Caco-2 (cell line): ENCODE data around the gene PCAT7. TPM values are rescaled to one million over a fixed set of nuclear protein-coding genes. Genes with fewer than 3 reads are reported as not detected.
"Not testable (repeated sequence)": the region's sequence is repeated elsewhere in the genome, so short reads cannot be mapped to it uniquely, and the experiment has no call there.

Experiments
- BruUV-seq: library from RNA; stranded (reverse); fragments of 400-500 nt; replicated peaks from 2 replicates; lab custom pipeline; 2021; lab: Mats Ljungman, UMichigan
- CTCF ChIA-PET: fragments of 300-600 bp; sonication (Branson Sonifier 250); formaldehyde crosslinking; loops from one replicate; lab custom pipeline; 2022; ENCODE audit warnings: antibody characterized with exemption; lab: Charles Lee
- POLR2A ChIA-PET: fragments of 300-600 bp; sonication (Branson Sonifier 250); formaldehyde crosslinking; loops from one replicate; lab custom pipeline; 2022; ENCODE audit warnings: antibody characterized with exemption; lab: Charles Lee
- DNase-seq, 2 experiments: peaks; one replicate each; pipeline versions ENCODE4 v3.0.0 to v3.0.0-alpha.2; 2020 to 2022
- H3K27me3 ChIP-seq: replicated peaks from 2 replicates; pipeline ENCODE4 v1.6.0; 2011; ENCODE audit warnings: low read length; ENCODE audit not compliant: control insufficient read depth, insufficient read depth
- H3K36me3 ChIP-seq: 2 replicates; pipeline ENCODE4 v1.5.1; 2011; ENCODE audit warnings: low read length; ENCODE audit not compliant: control insufficient read depth, insufficient read depth
- H3K4me1 ChIP-seq: fragments of 250-450 bp; sonication (Bioruptor Pico); 2 replicates; pipeline ENCODE4 v1.5.1; 2020; ENCODE audit warnings: mild to moderate bottlenecking
- H3K4me3 ChIP-seq: 2 replicates; pipeline ENCODE4 v1.5.1; 2011; ENCODE audit warnings: low read depth, mild to moderate bottlenecking, control low read depth, low read length
- H3K9me3 ChIP-seq: fragments of 250-450 bp; sonication (Bioruptor Pico); 2 replicates; pipeline ENCODE4 v1.5.1; 2020; ENCODE audit warnings: mild to moderate bottlenecking, moderate library complexity
- H3K27ac Mint-ChIP-seq: one replicate; pipeline ENCODE4 v1.8.0; 2022; ENCODE audit warnings: mixed read lengths; ENCODE audit not compliant: unreplicated experiment
- H3K27me3 Mint-ChIP-seq: one replicate; pipeline ENCODE4 v1.8.0; 2022; ENCODE audit warnings: mixed read lengths; ENCODE audit not compliant: insufficient read depth, unreplicated experiment
- H3K36me3 Mint-ChIP-seq: one replicate; pipeline ENCODE4 v1.8.0; 2022; ENCODE audit warnings: mild to moderate bottlenecking, mixed read lengths; ENCODE audit not compliant: insufficient read depth, unreplicated experiment
- H3K4me1 Mint-ChIP-seq: one replicate; pipeline ENCODE4 v1.8.0; 2022; ENCODE audit warnings: low read depth, mixed read lengths; ENCODE audit not compliant: unreplicated experiment
- H3K4me3 Mint-ChIP-seq: one replicate; pipeline ENCODE4 v1.8.0; 2022; ENCODE audit warnings: mild to moderate bottlenecking, moderate library complexity, mixed read lengths; ENCODE audit not compliant: unreplicated experiment
- H3K9me3 Mint-ChIP-seq: one replicate; pipeline ENCODE4 v1.8.0; 2022; ENCODE audit warnings: mixed read lengths; ENCODE audit not compliant: unreplicated experiment
- CTCF ChIP-seq, 2 experiments: fragments of 200-600 bp in 1 of 2; IDR thresholded peaks; 1 replicate in 1 of 2; 2 replicates in 1 of 2; pipeline versions ENCODE4 v1.5.1 to v1.8.0; 2011 to 2022; ENCODE audit warnings: antibody characterized with exemption in 1 of 2, control low read depth in 1 of 2, inconsistent platforms in 1 of 2, low read depth in 1 of 2, low read length in 1 of 2, mild to moderate bottlenecking in 1 of 2, moderate library complexity in 1 of 2; ENCODE audit not compliant: insufficient read depth in 1 of 2, severe bottlenecking in 1 of 2, unreplicated experiment in 1 of 2
- intact Hi-C: fragments of 100-400 bp; cut with micrococcal nuclease; formaldehyde crosslinking; loops from one replicate; pipeline ENCODE4 v1.10.0; 2022; ENCODE audit not compliant: unreplicated experiment
- total RNA-seq: library from RNA; stranded (reverse); gene quantifications from 2 replicates; pipeline ENCODE4 v1.2.3, GENCODE V29; 2022

The PCAT7 gene
- total RNA-seq, 1 experiment from 2014 or later = 10.4 TPM

GRCh38 chr9:94586316-94586715 lies 31.4 kb downstream of the PCAT7 start:
- Histone ChIP-seq H3K9me3 (no peaks in the 10 kb centered on the region), H3K27me3 (no peaks in the 10 kb centered on the region), H3K36me3 (no peaks in the 10 kb centered on the region), H3K4me1 (no peaks in the 10 kb centered on the region), H3K4me3 (no peak overlapping the region)
- H3K4me1 Mint-ChIP-seq = peaks cover 6% of the 10 kb centered on the region
- H3K9me3 Mint-ChIP-seq = no peaks in the 10 kb centered on the region
- CTCF ChIA-PET = interaction anchor here (1.7 kb wide), 1 partner anchor 32 kb away, joined by 4 read pairs; the partner anchor contains the start of gene PCAT7
- DNase-seq = no peak
- POLR2A ChIA-PET = interaction anchor here (0.8 kb wide), 1 partner anchor 32 kb away, joined by 3 read pairs; no protein-coding TSS in a partner anchor
- no peaks in the 10 kb centered on the region for H3K36me3 Mint-ChIP-seq
- no peak overlapping the region for H3K4me3 Mint-ChIP-seq
- no peaks in the 10 kb centered on the region for H3K27me3 Mint-ChIP-seq
- BruUV-seq = no TSS peak
- intact Hi-C loops = no loop called here
- no peak for TF ChIP-seq CTCF (IDR thresholded peaks at IDR 0.05; ENCODE audit: insufficient read depth in 1 of 2, low read depth in 1 of 2, low read length in 1 of 2, severe bottlenecking in 1 of 2, unreplicated experiment in 1 of 2)
- no peak overlapping the region for H3K27ac Mint-ChIP-seq

GRCh38 chr9:94586814-94587213 lies 31.9 kb downstream of the PCAT7 start:
- peaks cover 6% of the 10 kb centered on the region for H3K4me1 Mint-ChIP-seq
- no TSS peak for BruUV-seq
- H3K9me3 Mint-ChIP-seq = no peaks in the 10 kb centered on the region
- ChIA-PET CTCF (interaction anchor here (1.7 kb wide), 1 partner anchor 32 kb away, joined by 4 read pairs; the partner anchor contains the start of gene PCAT7), POLR2A (interaction anchor here (0.8 kb wide), 1 partner anchor 32 kb away, joined by 3 read pairs; no protein-coding TSS in a partner anchor)
- no peaks in the 10 kb centered on the region for H3K36me3 Mint-ChIP-seq
- Histone ChIP-seq H3K4me1 (no peaks in the 10 kb centered on the region), H3K4me3 (no peak overlapping the region), H3K9me3 (no peaks in the 10 kb centered on the region), H3K27me3 (no peaks in the 10 kb centered on the region), H3K36me3 (no peaks in the 10 kb centered on the region)
- TF ChIP-seq CTCF (IDR thresholded peaks at IDR 0.05; ENCODE audit: insufficient read depth in 1 of 2, low read depth in 1 of 2, low read length in 1 of 2, severe bottlenecking in 1 of 2, unreplicated experiment in 1 of 2) = no peak
- DNase-seq = no peak
- H3K27ac Mint-ChIP-seq = no peak overlapping the region
- H3K4me3 Mint-ChIP-seq = no peak overlapping the region
- intact Hi-C loops = no loop called here
- H3K27me3 Mint-ChIP-seq = no peaks in the 10 kb centered on the region

GRCh38 chr9:94588681-94589080 lies 33.8 kb downstream of the PCAT7 start:
- H3K27ac Mint-ChIP-seq = no peak overlapping the region
- ChIA-PET POLR2A (no interaction called here), CTCF (no interaction called here)
- Histone ChIP-seq H3K4me3 (no peak overlapping the region), H3K27me3 (no peaks in the 10 kb centered on the region), H3K36me3 (no peaks in the 10 kb centered on the region), H3K4me1 (no peaks in the 10 kb centered on the region), H3K9me3 (no peaks in the 10 kb centered on the region)
- H3K36me3 Mint-ChIP-seq = no peaks in the 10 kb centered on the region
- intact Hi-C loops = no loop called here
- BruUV-seq = no TSS peak
- H3K4me1 Mint-ChIP-seq = peaks cover 6% of the 10 kb centered on the region
- no peaks in the 10 kb centered on the region for H3K9me3 Mint-ChIP-seq
- H3K4me3 Mint-ChIP-seq = no peak overlapping the region
- no peak for TF ChIP-seq CTCF (IDR thresholded peaks at IDR 0.05; ENCODE audit: insufficient read depth in 1 of 2, low read depth in 1 of 2, low read length in 1 of 2, severe bottlenecking in 1 of 2, unreplicated experiment in 1 of 2)
- no peak for DNase-seq
- no peaks in the 10 kb centered on the region for H3K27me3 Mint-ChIP-seq

- intact Hi-C loops, CTCF ChIA-PET, H3K4me3 ChIP-seq, H3K4me1 ChIP-seq, H3K36me3 Mint-ChIP-seq, H3K36me3 ChIP-seq, H3K27me3 Mint-ChIP-seq, H3K27me3 ChIP-seq, BruUV-seq, H3K4me3 Mint-ChIP-seq, H3K9me3 ChIP-seq, H3K27ac Mint-ChIP-seq, POLR2A ChIA-PET, H3K4me1 Mint-ChIP-seq, H3K9me3 Mint-ChIP-seq, DNase-seq: not testable (repeated sequence)
Measured at GRCh38 chr9:94591046-94591545, 36.2 kb downstream of the PCAT7 start.
